H9 (cell line): ENCODE results near the gene ARHGEF33. TPM values are rescaled to one million over a fixed set of nuclear protein-coding genes. Genes with fewer than 3 reads are reported as not detected.

ENCODE experiments used
- DNase-seq: peaks from one replicate; pipeline ENCODE4 v3.0.0-alpha.2; 2017
- H2AFZ ChIP-seq: one replicate; pipeline ENCODE4 v1.6.1; 2013; ENCODE audit warnings: mild to moderate bottlenecking, low read length, control low read depth, moderate library complexity
- H2AK5ac ChIP-seq: 2 replicates; pipeline ENCODE4 v1.6.1; 2013; ENCODE audit warnings: low read length, control low read depth, mixed read lengths; ENCODE audit not compliant: insufficient read length
- H2BK120ac ChIP-seq: one replicate; pipeline ENCODE4 v1.6.1; 2013; ENCODE audit warnings: low read depth, mild to moderate bottlenecking, low read length, control low read depth, inconsistent platforms; ENCODE audit not compliant: poor library complexity, severe bottlenecking
- H2BK12ac ChIP-seq: 2 replicates; pipeline ENCODE4 v1.6.1; 2013; ENCODE audit warnings: low read length, control low read depth, mixed read lengths, low read depth; ENCODE audit not compliant: insufficient read length
- H2BK15ac ChIP-seq: 2 replicates; pipeline ENCODE4 v1.6.1; 2013; ENCODE audit warnings: low read depth, low read length, control low read depth
- H2BK20ac ChIP-seq: one replicate; pipeline ENCODE4 v1.6.1; 2013; ENCODE audit warnings: low read depth, mild to moderate bottlenecking, low read length, control low read depth, inconsistent platforms; ENCODE audit not compliant: poor library complexity, severe bottlenecking
- H2BK5ac ChIP-seq: 2 replicates; pipeline ENCODE4 v1.6.1; 2013; ENCODE audit warnings: low read length, control low read depth, mixed read lengths; ENCODE audit not compliant: insufficient read length
- H3K14ac ChIP-seq: 2 replicates; pipeline ENCODE4 v1.6.1; 2013; ENCODE audit warnings: low read length, control low read depth; ENCODE audit not compliant: insufficient read depth
- H3K18ac ChIP-seq: 2 replicates; pipeline ENCODE4 v1.6.1; 2013; ENCODE audit warnings: low read depth, mild to moderate bottlenecking, mixed read lengths, low read length, control low read depth; ENCODE audit not compliant: insufficient read length
- H3K23ac ChIP-seq: 2 replicates; pipeline ENCODE4 v1.6.1; 2013; ENCODE audit warnings: low read length, control low read depth, mixed read lengths, low read depth; ENCODE audit not compliant: insufficient read length
- H3K23me2 ChIP-seq: 2 replicates; pipeline ENCODE4 v1.6.1; 2013; ENCODE audit warnings: low read depth, mild to moderate bottlenecking, mixed read lengths, low read length, control low read depth; ENCODE audit not compliant: insufficient read length, poor library complexity, severe bottlenecking
- H3K27ac ChIP-seq: 2 replicates; pipeline ENCODE4 v1.5.1; 2013; ENCODE audit warnings: low read length, control low read depth, mixed read lengths, low read depth; ENCODE audit not compliant: insufficient read length
- H3K27me3 ChIP-seq: 2 replicates; pipeline ENCODE4 v1.6.1; 2013; ENCODE audit warnings: low read length, control low read depth, inconsistent platforms; ENCODE audit not compliant: insufficient read depth
- H3K4ac ChIP-seq: 2 replicates; pipeline ENCODE4 v1.6.1; 2013; ENCODE audit warnings: low read depth, mild to moderate bottlenecking, control low read depth, inconsistent platforms, low read length, moderate library complexity
- H3K4me1 ChIP-seq: 2 replicates; pipeline ENCODE4 v1.6.1; 2013; ENCODE audit warnings: low read length, control low read depth, inconsistent platforms; ENCODE audit not compliant: insufficient read depth
- H3K4me2 ChIP-seq: 2 replicates; pipeline ENCODE4 v1.6.1; 2013; ENCODE audit warnings: low read length, control low read depth, mixed read lengths; ENCODE audit not compliant: insufficient read length, insufficient read depth
- H3K56ac ChIP-seq: 2 replicates; pipeline ENCODE4 v1.6.1; 2013; ENCODE audit warnings: low read depth, mild to moderate bottlenecking, mixed read lengths, low read length, control low read depth; ENCODE audit not compliant: insufficient read length
- H3K79me1 ChIP-seq: 2 replicates; pipeline ENCODE4 v1.6.1; 2013; ENCODE audit warnings: low read depth, mild to moderate bottlenecking, moderate library complexity, low read length, control low read depth, inconsistent platforms; ENCODE audit not compliant: insufficient read depth, poor library complexity, severe bottlenecking
- H3K79me2 ChIP-seq: 2 replicates; pipeline ENCODE4 v1.6.1; 2013; ENCODE audit warnings: low read length, control low read depth, inconsistent platforms; ENCODE audit not compliant: insufficient read depth
- H3K9ac ChIP-seq: 2 replicates; pipeline ENCODE4 v1.6.1; 2013; ENCODE audit warnings: low read length, control low read depth, mixed read lengths; ENCODE audit not compliant: insufficient read length; ENCODE audit errors: extremely low read depth
- H3K9me3 ChIP-seq: one replicate; pipeline ENCODE4 v1.6.1; 2013; ENCODE audit warnings: low read depth, low read length, inconsistent platforms; ENCODE audit not compliant: control insufficient read depth
- H3T11ph ChIP-seq: one replicate; pipeline ENCODE4 v1.6.1; 2013; ENCODE audit warnings: mild to moderate bottlenecking, low read length, control low read depth, inconsistent platforms
- H4K20me1 ChIP-seq: one replicate; pipeline ENCODE4 v1.6.1; 2013; ENCODE audit not compliant: control insufficient read depth, insufficient read length, insufficient read depth
- H4K5ac ChIP-seq: 2 replicates; pipeline ENCODE4 v1.6.1; 2013; ENCODE audit warnings: low read depth, mild to moderate bottlenecking, mixed read lengths, low read length, control low read depth; ENCODE audit not compliant: insufficient read length
- H4K8ac ChIP-seq: replicated peaks from 2 replicates; pipeline ENCODE4 v1.6.1; 2013; ENCODE audit warnings: low read length, control low read depth, mixed read lengths, low read depth; ENCODE audit not compliant: insufficient read length
- H4K91ac ChIP-seq: 2 replicates; pipeline ENCODE4 v1.6.1; 2013; ENCODE audit warnings: low read depth, mild to moderate bottlenecking, moderate library complexity, mixed read lengths, low read length, control low read depth; ENCODE audit not compliant: insufficient read length
- H3K27ac Mint-ChIP-seq, 3 experiments: 2 replicates in 2 of 3; 3 replicates in 1 of 3; pipeline ENCODE4 v1.8.0; 2020 to 2021; ENCODE audit warnings: mixed read lengths in 3 of 3, mild to moderate bottlenecking in 1 of 3, moderate library complexity in 1 of 3
- H3K27me3 Mint-ChIP-seq: 2 replicates; pipeline ENCODE4 v1.8.0; 2021; ENCODE audit warnings: low read depth, mild to moderate bottlenecking, moderate library complexity, mixed read lengths
- H3K36me3 Mint-ChIP-seq, 3 experiments: 2 replicates in 2 of 3; 3 replicates in 1 of 3; pipeline ENCODE4 v1.8.0; 2020 to 2021; ENCODE audit warnings: low read depth in 3 of 3, mixed read lengths in 3 of 3; ENCODE audit not compliant: insufficient read depth in 1 of 3
- H3K4me1 Mint-ChIP-seq, 2 experiments: 2 replicates each; pipeline ENCODE4 v1.8.0; 2020; ENCODE audit warnings: mixed read lengths in 2 of 2
- H3K4me3 Mint-ChIP-seq, 2 experiments: 2 replicates in 1 of 2; 3 replicates in 1 of 2; pipeline ENCODE4 v1.8.0; 2020 to 2021; ENCODE audit warnings: mild to moderate bottlenecking in 2 of 2, mixed read lengths in 2 of 2, moderate library complexity in 1 of 2
- H3K9me3 Mint-ChIP-seq, 2 experiments: 2 replicates in 1 of 2; 3 replicates in 1 of 2; pipeline ENCODE4 v1.8.0; 2020; ENCODE audit warnings: mild to moderate bottlenecking in 2 of 2, mixed read lengths in 2 of 2, moderate library complexity in 1 of 2
- CTCF ChIP-seq: fragments of 200-600 bp; sonication (generic); conservative IDR thresholded peaks from 3 replicates; pipeline ENCODE4 v1.8.0; 2021; ENCODE audit warnings: antibody characterized with exemption, mild to moderate bottlenecking
- WGBS: extraction: QIAGEN DNeasy Blood & Tissue Kit; methylation state at CpG from one replicate; pipeline ENCODE4 v1.1.7; 2013; ENCODE audit warnings: missing lambda C conversion rate, low lambda C conversion rate, mixed read lengths; ENCODE audit not compliant: insufficient read length; ENCODE audit errors: extremely low coverage; 5-methylcytosine and 5-hydroxymethylcytosine counted together
- total RNA-seq: library from RNA; stranded (reverse); gene quantifications from 2 replicates; pipeline ENCODE4 v1.2.1, GENCODE V29; 2021

ARHGEF33 gene
- total RNA-seq, 1 experiment from 2014 or later, result 0.92 TPM

- Histone ChIP-seq H3K9me3 (no peaks in the 10 kb centered on the region), H3K18ac (no peak overlapping the region), H3K4me1 (peaks cover 2% of the 10 kb centered on the region; the same call in 1 of the 2 replicates), H4K20me1 (no peaks in the 10 kb centered on the region), H3K4ac (no peak overlapping the region), H2BK5ac (no peak overlapping the region), H3K23ac (no peak overlapping the region), H3K4me2 (no peak overlapping the region), H3K79me2 (no peaks in the 10 kb centered on the region), H3K56ac (no peak overlapping the region), H3K14ac (no peak overlapping the region), H4K5ac (no peak overlapping the region), H2BK15ac (no peak overlapping the region), H4K8ac (no peak overlapping the region), H2BK12ac (no peak overlapping the region), H3K27me3 (no peaks in the 10 kb centered on the region), H3K27ac (no peak overlapping the region), H3T11ph (no peak overlapping the region), H4K91ac (no peak overlapping the region), H3K9ac (no peak overlapping the region), H2BK20ac (no peak overlapping the region), H3K23me2 (no peaks in the 10 kb centered on the region), H2AK5ac (no peak overlapping the region), H2BK120ac (no peak overlapping the region), H3K79me1 (no peaks in the 10 kb centered on the region), H2AFZ (no peak overlapping the region)
- Mint-ChIP-seq H3K27me3 (no peaks in the 10 kb centered on the region), H3K27ac (no peak overlapping the region), H3K9me3 (no peaks in the 10 kb centered on the region), H3K4me3 (no peak overlapping the region), H3K4me1 (peaks cover 11 to 15% of the 10 kb centered on the region in 2 experiments), H3K36me3 (peaks cover 5 to 12% (median 8%) of the 10 kb centered on the region in 3 experiments; a peak in 6 of 7 replicates)
- no peak for DNase-seq
- no CpG with 5 or more reads among the region's 3 CpGs for WGBS
- TF ChIP-seq CTCF, result no peak
These were observed 91.5 kb downstream of the ARHGEF33 start for GRCh38 chr2:38981003-38981669.
